Activated naive CD8-positive, alpha-beta T cell treated with anti-CD3 and anti-CD28 coated beads, Interleukin-2, amount 10 ng/mL, durations not matched to agents 7 days and 5 days (primary cell): ENCODE data around the gene RNF123. TPM values are rescaled to one million over a fixed set of nuclear protein-coding genes. Genes with fewer than 3 reads are reported as not detected.

Experiments used
- ATAC-seq: fragments of 150-1000 bp; cut with Tn5 transposase; one replicate; pipeline ENCODE4 v1.10.0; 2021; ENCODE audit warnings: low read depth, moderate library complexity
- POLR2A ChIA-PET: fragments of 350-600 bp; sonication (Branson Sonifier 250); formaldehyde crosslinking; loops from one replicate; lab custom pipeline; 2021; ENCODE audit warnings: antibody characterized with exemption; lab: Charles Lee
- DNase-seq: peaks from one replicate; pipeline ENCODE4 v3.0.0; 2021
- H3K27ac Mint-ChIP-seq: one replicate; pipeline ENCODE4 v1.8.0; 2022; ENCODE audit warnings: mild to moderate bottlenecking, mixed read lengths
- H3K27me3 Mint-ChIP-seq: one replicate; pipeline ENCODE4 v1.8.0; 2022; ENCODE audit warnings: mild to moderate bottlenecking, moderate library complexity, mixed read lengths
- H3K36me3 Mint-ChIP-seq: one replicate; pipeline ENCODE4 v1.8.0; 2021; ENCODE audit warnings: mild to moderate bottlenecking, mixed read lengths
- H3K4me1 Mint-ChIP-seq: one replicate; pipeline ENCODE4 v1.8.0; 2021; ENCODE audit warnings: mixed read lengths
- H3K4me3 Mint-ChIP-seq: one replicate; pipeline ENCODE4 v1.8.0; 2022; ENCODE audit warnings: mild to moderate bottlenecking, moderate library complexity, mixed read lengths
- H3K9me3 Mint-ChIP-seq: one replicate; pipeline ENCODE4 v1.8.0; 2021; ENCODE audit warnings: mixed read lengths
- total RNA-seq, 2 experiments: library from RNA; stranded (reverse); gene quantifications; one replicate each; pipeline ENCODE4 v1.2.3, GENCODE V29; 2021

RNF123 gene
- total RNA-seq: 10 to 100 TPM; 53.2 to 56.5 TPM

GRCh38 chr3:49689046-49689907 is at the start of gene RNF123, which contains the start of gene MST1:
Gene RNF123, plus strand, starts transcription at chr3:49689557. Its CDS starts 1,609 bp downstream, at chr3:49691166.
Gene MST1, minus strand, starts transcription at chr3:49689474. Its CDS starts 783 bp downstream, at chr3:49688691.
- Mint-ChIP-seq H3K27ac (peak within 1 kb of the TSS; percentile 95), H3K4me3 (peak within 1 kb of the TSS; percentile 95), H3K9me3 (no peaks in the 10 kb centered on the region), H3K36me3 (peaks cover 3% of the 10 kb centered on the region), H3K4me1 (peaks cover 16% of the 10 kb centered on the region), H3K27me3 (no peaks in the 10 kb centered on the region)
- ATAC-seq (peak; percentile 81), DNase-seq (peak; percentile 97)
- POLR2A ChIA-PET: no interaction called here

GRCh38 chr3:49641292-49641691 is 48.1 kb upstream of the RNF123 start:
- DNase-seq (no peak), ATAC-seq (no peak)
- H3K4me3 Mint-ChIP-seq: no peak overlapping the region
- peaks cover 4% of the 10 kb centered on the region for H3K27me3 Mint-ChIP-seq
- POLR2A ChIA-PET: interaction anchor here (0.6 kb wide), 1 partner anchor 163 kb away, joined by 6 read pairs; no protein-coding TSS in a partner anchor
- H3K36me3 Mint-ChIP-seq: no peaks in the 10 kb centered on the region
- H3K4me1 Mint-ChIP-seq: peaks cover 3% of the 10 kb centered on the region
- H3K27ac Mint-ChIP-seq: no peak overlapping the region
- H3K9me3 Mint-ChIP-seq: no peaks in the 10 kb centered on the region

DNA sequence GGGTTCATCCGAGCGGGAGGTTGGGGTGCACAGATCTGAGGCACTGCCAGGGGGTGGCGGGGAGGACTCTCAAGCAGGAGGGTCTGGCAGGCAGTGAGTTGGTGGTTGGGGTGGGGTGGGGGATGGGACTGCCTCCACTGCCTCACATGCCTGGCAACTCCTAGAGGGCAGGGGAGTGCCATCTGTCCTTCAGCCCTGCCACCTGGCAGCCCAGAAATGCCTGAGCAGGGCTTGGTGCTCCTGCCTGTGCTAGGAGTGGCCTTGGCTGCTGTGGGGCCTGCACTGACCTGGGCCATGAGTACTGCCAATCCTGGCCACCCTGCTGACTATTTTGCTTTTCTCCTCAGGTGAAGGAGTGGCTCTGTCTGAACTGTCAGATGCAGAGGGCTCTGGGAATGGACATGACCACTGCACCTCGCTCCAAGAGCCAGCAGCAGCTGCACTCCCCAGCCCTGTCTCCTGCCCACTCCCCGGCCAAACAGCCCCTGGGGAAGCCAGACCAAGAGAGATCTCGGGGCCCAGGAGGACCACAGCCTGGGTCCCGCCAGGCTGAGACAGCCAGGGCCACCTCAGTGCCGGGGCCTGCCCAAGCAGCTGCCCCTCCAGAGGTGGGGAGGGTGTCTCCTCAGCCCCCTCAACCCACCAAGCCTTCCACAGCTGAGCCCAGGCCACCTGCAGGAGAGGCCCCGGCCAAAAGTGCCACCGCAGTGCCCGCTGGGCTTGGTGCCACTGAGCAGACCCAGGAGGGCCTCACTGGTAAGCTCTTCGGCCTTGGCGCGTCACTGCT is 47.2 kb upstream of the RNF123 start:
- no peaks in the 10 kb centered on the region for H3K9me3 Mint-ChIP-seq
- DNase-seq: no peak
- no peak overlapping the region for H3K4me3 Mint-ChIP-seq
- H3K27me3 Mint-ChIP-seq: peaks cover 4% of the 10 kb centered on the region
- H3K27ac Mint-ChIP-seq: no peak overlapping the region
- POLR2A ChIA-PET: interaction anchor here (0.6 kb wide), 1 partner anchor 164 kb away, joined by 6 read pairs; no protein-coding TSS in a partner anchor
- ATAC-seq: no peak
- H3K4me1 Mint-ChIP-seq: peaks cover under 1% of the 10 kb centered on the region
- H3K36me3 Mint-ChIP-seq: no peaks in the 10 kb centered on the region

DNA sequence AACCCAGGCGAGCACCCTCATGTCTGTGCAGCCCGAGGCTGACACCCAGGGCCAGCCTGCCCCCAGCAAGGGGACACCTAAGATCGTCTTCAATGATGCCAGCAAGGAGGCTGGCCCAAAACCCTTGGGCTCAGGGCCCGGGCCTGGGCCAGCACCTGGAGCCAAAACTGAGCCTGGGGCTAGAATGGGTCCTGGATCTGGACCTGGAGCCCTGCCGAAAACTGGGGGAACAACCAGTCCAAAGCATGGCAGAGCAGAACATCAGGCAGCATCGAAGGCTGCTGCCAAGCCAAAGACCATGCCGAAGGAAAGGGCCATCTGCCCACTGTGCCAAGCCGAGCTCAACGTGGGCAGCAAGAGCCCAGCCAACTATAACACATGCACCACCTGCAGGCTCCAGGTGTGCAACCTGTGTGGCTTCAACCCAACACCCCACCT is 46.6 kb upstream of the RNF123 start:
- ATAC-seq: no peak
- Mint-ChIP-seq H3K27ac (no peak overlapping the region), H3K36me3 (no peaks in the 10 kb centered on the region), H3K9me3 (no peaks in the 10 kb centered on the region), H3K4me3 (no peak overlapping the region), H3K27me3 (peaks cover 4% of the 10 kb centered on the region), H3K4me1 (peaks cover under 1% of the 10 kb centered on the region)
- POLR2A ChIA-PET: no interaction called here
- no peak for DNase-seq

- no peak for DNase-seq
- Mint-ChIP-seq H3K36me3 (no peaks in the 10 kb centered on the region), H3K4me3 (no peak overlapping the region), H3K9me3 (no peaks in the 10 kb centered on the region), H3K27me3 (peaks cover 4% of the 10 kb centered on the region), H3K4me1 (peaks cover 3% of the 10 kb centered on the region), H3K27ac (no peak overlapping the region)
- no peak for ATAC-seq
- POLR2A ChIA-PET: no interaction called here
Measured at GRCh38 chr3:49644684-49645083, 44.7 kb upstream of the RNF123 start.

GRCh38 chr3:49646236-49646635 is 43.1 kb upstream of the RNF123 start:
- H3K4me1 Mint-ChIP-seq: peaks cover 3% of the 10 kb centered on the region
- DNase-seq (no peak), ATAC-seq (no peak)
- no peaks in the 10 kb centered on the region for H3K27me3 Mint-ChIP-seq
- H3K27ac Mint-ChIP-seq: no peak overlapping the region
- H3K4me3 Mint-ChIP-seq: no peak overlapping the region
- H3K9me3 Mint-ChIP-seq: no peaks in the 10 kb centered on the region
- POLR2A ChIA-PET: no interaction called here
- H3K36me3 Mint-ChIP-seq: no peaks in the 10 kb centered on the region

GRCh38 chr3:49647741-49648140 is 41.6 kb upstream of the RNF123 start:
- ATAC-seq (no peak), DNase-seq (no peak)
- peaks cover 3% of the 10 kb centered on the region for H3K4me1 Mint-ChIP-seq
- POLR2A ChIA-PET: no interaction called here
- H3K27me3 Mint-ChIP-seq: no peaks in the 10 kb centered on the region
- no peak overlapping the region for H3K27ac Mint-ChIP-seq
- H3K9me3 Mint-ChIP-seq: no peaks in the 10 kb centered on the region
- no peaks in the 10 kb centered on the region for H3K36me3 Mint-ChIP-seq
- H3K4me3 Mint-ChIP-seq: no peak overlapping the region

GRCh38 chr3:49648354-49649019 is 40.9 kb upstream of the RNF123 start:
- Mint-ChIP-seq H3K9me3 (no peaks in the 10 kb centered on the region), H3K4me3 (no peak overlapping the region), H3K27me3 (no peaks in the 10 kb centered on the region), H3K27ac (peak overlapping the region; percentile 45), H3K4me1 (peaks cover 3% of the 10 kb centered on the region), H3K36me3 (no peaks in the 10 kb centered on the region)
- POLR2A ChIA-PET: no interaction called here
- DNase-seq: no peak
- ATAC-seq: no peak

GRCh38 chr3:49649576-49649975 is 39.8 kb upstream of the RNF123 start:
- Mint-ChIP-seq H3K4me3 (no peak overlapping the region), H3K36me3 (no peaks in the 10 kb centered on the region), H3K27ac (no peak overlapping the region), H3K4me1 (peaks cover 3% of the 10 kb centered on the region), H3K27me3 (no peaks in the 10 kb centered on the region), H3K9me3 (no peaks in the 10 kb centered on the region)
- DNase-seq: no peak
- ATAC-seq: peak; percentile 9
- POLR2A ChIA-PET: no interaction called here

DNA sequence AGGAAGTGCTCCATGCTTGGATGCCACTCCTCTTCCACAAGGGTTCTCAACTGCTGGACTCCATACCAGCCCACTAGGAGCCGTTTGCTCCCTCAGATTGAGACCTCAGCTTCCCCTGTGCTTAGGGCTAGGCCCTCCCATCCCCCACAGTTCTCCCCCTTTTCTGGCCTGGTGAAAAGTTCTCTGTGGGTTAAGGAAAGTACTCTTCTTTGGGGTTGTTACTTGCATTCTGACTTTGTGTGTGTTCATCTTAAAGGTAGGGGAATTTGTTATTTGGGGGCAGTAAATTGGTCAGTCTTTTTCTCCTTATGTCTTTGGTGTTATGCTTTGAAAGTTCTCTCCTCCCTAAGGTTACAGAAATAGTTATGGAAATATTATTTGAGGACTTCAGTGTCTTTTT is 39.2 kb upstream of the RNF123 start:
- Mint-ChIP-seq H3K27me3 (no peaks in the 10 kb centered on the region), H3K36me3 (no peaks in the 10 kb centered on the region), H3K27ac (no peak overlapping the region), H3K9me3 (no peaks in the 10 kb centered on the region), H3K4me1 (peaks cover 5% of the 10 kb centered on the region), H3K4me3 (no peak overlapping the region)
- POLR2A ChIA-PET: no interaction called here
- no peak for ATAC-seq
- no peak for DNase-seq

DNA sequence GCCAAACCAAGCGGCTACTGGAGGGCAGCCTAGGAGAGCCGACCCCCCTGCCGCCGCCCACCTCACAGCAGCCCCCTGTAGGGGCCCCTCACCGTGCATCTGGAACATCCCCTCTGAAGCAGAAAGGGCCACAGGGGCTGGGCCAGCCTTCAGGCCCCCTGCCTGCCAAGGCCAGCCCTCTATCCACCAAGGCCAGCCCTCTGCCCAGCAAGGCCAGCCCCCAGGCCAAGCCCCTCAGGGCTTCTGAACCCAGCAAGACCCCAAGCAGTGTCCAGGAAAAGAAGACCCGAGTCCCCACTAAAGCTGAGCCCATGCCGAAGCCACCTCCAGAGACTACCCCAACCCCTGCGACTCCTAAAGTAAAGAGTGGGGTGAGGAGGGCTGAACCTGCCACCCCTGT is 38.7 kb upstream of the RNF123 start:
- POLR2A ChIA-PET: no interaction called here
- no peak overlapping the region for H3K27ac Mint-ChIP-seq
- H3K27me3 Mint-ChIP-seq: no peaks in the 10 kb centered on the region
- H3K36me3 Mint-ChIP-seq: no peaks in the 10 kb centered on the region
- no peak overlapping the region for H3K4me3 Mint-ChIP-seq
- DNase-seq (no peak), ATAC-seq (no peak)
- no peaks in the 10 kb centered on the region for H3K9me3 Mint-ChIP-seq
- peaks cover 5% of the 10 kb centered on the region for H3K4me1 Mint-ChIP-seq

DNA sequence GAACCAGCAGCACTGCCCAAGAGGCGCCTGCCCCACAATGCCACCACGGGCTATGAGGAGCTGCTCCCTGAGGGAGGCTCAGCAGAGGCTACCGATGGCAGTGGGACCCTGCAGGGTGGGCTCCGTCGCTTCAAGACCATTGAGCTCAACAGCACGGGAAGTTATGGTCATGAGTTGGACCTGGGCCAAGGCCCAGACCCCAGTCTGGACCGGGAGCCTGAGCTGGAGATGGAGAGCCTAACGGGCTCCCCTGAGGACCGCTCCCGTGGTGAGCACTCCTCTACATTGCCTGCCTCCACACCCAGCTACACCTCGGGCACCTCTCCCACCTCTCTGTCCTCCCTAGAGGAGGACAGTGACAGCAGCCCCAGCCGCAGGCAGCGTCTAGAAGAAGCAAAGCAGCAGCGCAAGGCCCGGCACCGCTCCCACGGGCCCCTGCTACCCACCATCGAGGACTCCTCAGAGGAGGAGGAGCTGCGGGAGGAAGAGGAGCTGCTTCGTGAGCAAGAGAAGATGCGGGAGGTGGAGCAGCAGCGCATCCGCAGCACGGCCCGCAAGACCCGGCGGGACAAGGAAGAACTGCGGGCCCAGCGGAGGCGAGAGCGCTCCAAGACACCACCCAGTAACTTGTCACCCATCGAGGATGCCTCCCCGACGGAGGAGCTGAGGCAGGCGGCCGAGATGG is 37.0 kb upstream of the RNF123 start:
- Mint-ChIP-seq H3K4me1 (peaks cover 5% of the 10 kb centered on the region), H3K27me3 (peaks cover 5% of the 10 kb centered on the region), H3K36me3 (no peaks in the 10 kb centered on the region), H3K4me3 (no peak overlapping the region), H3K9me3 (no peaks in the 10 kb centered on the region), H3K27ac (no peak overlapping the region)
- DNase-seq (no peak), ATAC-seq (no peak)
- POLR2A ChIA-PET: interaction anchor here (0.9 kb wide), 1 partner anchor 112 kb away, joined by 3 read pairs; no protein-coding TSS in a partner anchor
